Natural killer cell (primary cell): ENCODE measurements around the gene ZBTB5. TPM values are rescaled to one million over a fixed set of nuclear protein-coding genes. Genes with fewer than 3 reads are reported as not detected.

ENCODE experiments used
- ATAC-seq, 3 donors: fragments of 150-1000 bp in 2 of 3; fragments of 200-7000 bp in 1 of 3; cut with Tn5 transposase; 1 replicate in 1 of 3; 2 replicates in 2 of 3; pipeline ENCODE4 v1.10.0; 2021; ENCODE audit warnings: mild to moderate bottlenecking in 2 of 3, moderate library complexity in 2 of 3
- DNase-seq, 2 donors: peaks; one replicate each; pipeline versions ENCODE4 v3.0.0 to v3.0.0-alpha.2; 2013 to 2021; ENCODE audit warnings: mixed read lengths in 1 of 2
- H3K27ac ChIP-seq: one replicate; pipeline ENCODE4 v1.5.1; 2013; ENCODE audit warnings: mild to moderate bottlenecking, low read length
- H3K27me3 ChIP-seq: one replicate; pipeline ENCODE4 v1.6.1; 2013; ENCODE audit warnings: low read length; ENCODE audit not compliant: control insufficient read depth, insufficient read depth
- H3K36me3 ChIP-seq: one replicate; pipeline ENCODE4 v1.6.1; 2013; ENCODE audit warnings: low read length; ENCODE audit not compliant: control insufficient read depth, insufficient read depth
- H3K4me1 ChIP-seq: one replicate; pipeline ENCODE4 v1.6.1; 2013; ENCODE audit warnings: low read length; ENCODE audit not compliant: control insufficient read depth, insufficient read depth
- H3K4me3 ChIP-seq: one replicate; pipeline ENCODE4 v1.5.1; 2013; ENCODE audit warnings: low read length
- H3K9me3 ChIP-seq: one replicate; pipeline ENCODE4 v1.6.1; 2013; ENCODE audit warnings: low read length; ENCODE audit not compliant: control insufficient read depth, insufficient read depth
- H3K27ac Mint-ChIP-seq, 2 donors: one replicate each; pipeline ENCODE4 v1.8.0; 2022; ENCODE audit warnings: mild to moderate bottlenecking in 2 of 2, mixed read lengths in 2 of 2, moderate library complexity in 1 of 2
- H3K27me3 Mint-ChIP-seq, 2 donors: one replicate each; pipeline ENCODE4 v1.8.0; 2022; ENCODE audit warnings: low read depth in 2 of 2, mixed read lengths in 2 of 2
- H3K36me3 Mint-ChIP-seq: one replicate; pipeline ENCODE4 v1.8.0; 2022; ENCODE audit warnings: mixed read lengths
- H3K4me1 Mint-ChIP-seq, 2 donors: one replicate each; pipeline ENCODE4 v1.8.0; 2022; ENCODE audit warnings: mixed read lengths in 2 of 2
- H3K4me3 Mint-ChIP-seq: one replicate; pipeline ENCODE4 v1.8.0; 2022; ENCODE audit warnings: mild to moderate bottlenecking, moderate library complexity, mixed read lengths
- H3K9me3 Mint-ChIP-seq, 2 donors: one replicate each; pipeline ENCODE4 v1.8.0; 2022; ENCODE audit warnings: mixed read lengths in 2 of 2
- WGBS: methylation state at CpG from one replicate; pipeline ENCODE4 v1.1.7; 2013; ENCODE audit warnings: missing lambda C conversion rate; ENCODE audit not compliant: insufficient coverage; 5-methylcytosine and 5-hydroxymethylcytosine counted together
- intact Hi-C: fragments of 100-400 bp; cut with micrococcal nuclease; formaldehyde crosslinking; loops from one replicate; pipeline ENCODE4 v1.14.2; 2022
- total RNA-seq, 4 donors: library from RNA; stranded (reverse); fragments of 120-200 nt in 1 of 4; gene quantifications; one replicate each; pipeline versions ENCODE4 v1.2.3 to v1.2.4, GENCODE V29; 2013 to 2022
- TF ChIP-seq, protein P1 (sequence below): fragments of 200-600 bp; IDR thresholded peaks from one replicate; pipeline ENCODE4 v1.8.0; 2022; ENCODE audit warnings: antibody characterized with exemption

Gene ZBTB5
- total RNA-seq, 3 donors from 2014 or later (not counting 1 experiment from before 2014, with no cell fraction given): 12.6 to 14.2 (median 13.3) TPM

DNA sequence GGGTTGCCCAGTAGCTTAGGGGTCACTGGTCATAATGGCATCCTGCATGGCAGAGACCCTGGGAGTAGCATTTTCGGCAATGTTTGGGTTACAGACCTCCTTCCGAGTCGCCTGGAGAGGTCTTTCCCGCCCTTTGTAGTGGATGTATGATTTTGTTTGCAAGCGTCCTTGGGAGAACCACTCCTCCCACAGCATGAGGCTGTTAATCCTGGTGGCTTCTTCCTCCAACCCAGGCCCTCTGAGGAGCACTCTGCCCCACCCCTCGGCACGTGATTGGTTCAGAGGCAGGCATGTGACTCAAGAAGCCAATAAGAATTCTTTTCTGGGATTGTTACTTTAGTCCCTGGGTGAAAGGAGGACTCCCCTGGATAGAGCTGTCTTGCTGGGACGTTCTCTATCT lies 73.0 kb downstream of the ZBTB5 start:
- Mint-ChIP-seq H3K4me1 (no peaks in the 10 kb centered on the region), H3K36me3 (no peaks in the 10 kb centered on the region), H3K4me3 (no peak overlapping the region), H3K9me3 (no peaks in the 10 kb centered on the region), H3K27me3 (peaks cover 0 to 2% of the 10 kb centered on the region in 2 donors), H3K27ac (no peak overlapping the region)
- Histone ChIP-seq H3K4me1 (peaks cover 3% of the 10 kb centered on the region), H3K27me3 (no peaks in the 10 kb centered on the region), H3K9me3 (no peaks in the 10 kb centered on the region), H3K36me3 (no peaks in the 10 kb centered on the region), H3K4me3 (no peak overlapping the region), H3K27ac (no peak overlapping the region)
- TF ChIP-seq, protein P1, sequence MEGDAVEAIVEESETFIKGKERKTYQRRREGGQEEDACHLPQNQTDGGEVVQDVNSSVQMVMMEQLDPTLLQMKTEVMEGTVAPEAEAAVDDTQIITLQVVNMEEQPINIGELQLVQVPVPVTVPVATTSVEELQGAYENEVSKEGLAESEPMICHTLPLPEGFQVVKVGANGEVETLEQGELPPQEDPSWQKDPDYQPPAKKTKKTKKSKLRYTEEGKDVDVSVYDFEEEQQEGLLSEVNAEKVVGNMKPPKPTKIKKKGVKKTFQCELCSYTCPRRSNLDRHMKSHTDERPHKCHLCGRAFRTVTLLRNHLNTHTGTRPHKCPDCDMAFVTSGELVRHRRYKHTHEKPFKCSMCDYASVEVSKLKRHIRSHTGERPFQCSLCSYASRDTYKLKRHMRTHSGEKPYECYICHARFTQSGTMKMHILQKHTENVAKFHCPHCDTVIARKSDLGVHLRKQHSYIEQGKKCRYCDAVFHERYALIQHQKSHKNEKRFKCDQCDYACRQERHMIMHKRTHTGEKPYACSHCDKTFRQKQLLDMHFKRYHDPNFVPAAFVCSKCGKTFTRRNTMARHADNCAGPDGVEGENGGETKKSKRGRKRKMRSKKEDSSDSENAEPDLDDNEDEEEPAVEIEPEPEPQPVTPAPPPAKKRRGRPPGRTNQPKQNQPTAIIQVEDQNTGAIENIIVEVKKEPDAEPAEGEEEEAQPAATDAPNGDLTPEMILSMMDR: no peak
- no peak for DNase-seq
- intact Hi-C loops: no loop called here
- no peak for ATAC-seq
- 100% methylated on average over 4 of the region's 8 CpGs for WGBS

DNA sequence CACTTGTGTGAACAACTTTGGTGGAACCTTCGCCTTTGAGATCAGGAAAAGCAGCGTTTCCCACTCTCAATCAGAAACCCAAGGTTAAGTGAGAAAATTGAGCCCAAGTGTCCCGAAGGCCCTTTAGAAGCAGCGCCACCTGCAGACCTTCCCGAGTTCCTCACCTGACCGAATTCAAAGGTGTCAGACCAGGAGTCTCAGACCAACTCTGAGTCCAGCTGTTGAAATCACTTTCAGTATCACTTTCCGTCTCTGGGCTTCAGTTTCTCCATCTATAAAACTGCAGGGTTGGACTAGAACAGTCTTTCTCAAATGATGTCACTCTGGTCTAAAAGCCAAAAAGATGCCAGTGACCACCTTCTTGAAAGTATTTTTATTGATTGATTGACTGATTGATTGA lies 74.5 kb downstream of the ZBTB5 start:
- Histone ChIP-seq H3K27ac (no peak overlapping the region), H3K36me3 (no peaks in the 10 kb centered on the region), H3K27me3 (no peaks in the 10 kb centered on the region), H3K4me1 (peaks cover 3% of the 10 kb centered on the region), H3K4me3 (no peak overlapping the region), H3K9me3 (no peaks in the 10 kb centered on the region)
- peaks cover 0 to 2% of the 10 kb centered on the region in 2 donors for H3K27me3 Mint-ChIP-seq
- ATAC-seq: peak; percentile 42 to 66 (median 43)
- DNase-seq: peak in 1 of 2 donors; percentile 59
- WGBS: 38% methylated on average over 7 of the region's 7 CpGs
- H3K4me3 Mint-ChIP-seq: no peak overlapping the region
- TF ChIP-seq, protein P1: no peak
- no peaks in the 10 kb centered on the region for H3K9me3 Mint-ChIP-seq
- intact Hi-C loops: no loop called here
- H3K4me1 Mint-ChIP-seq: no peaks in the 10 kb centered on the region
- H3K36me3 Mint-ChIP-seq: no peaks in the 10 kb centered on the region
- no peak overlapping the region for H3K27ac Mint-ChIP-seq

Other genes with a start within 250 kb of the ZBTB5 start
- gene GRHPR, start 42.8 kb downstream of the ZBTB5 start, total RNA-seq: 10 to 100 TPM; 38.1 to 55.6 (median 41.1) TPM
- 10 to 100 TPM; 17.4 to 23.8 (median 17.8) TPM for gene POLR1E, start 20.5 kb upstream of the ZBTB5 start, total RNA-seq
- 1 to 10 TPM; 1.7 to 2.2 (median 2.1) TPM for gene FBXO10, start 110.9 kb upstream of the ZBTB5 start, total RNA-seq
- gene TOMM5, start 127.1 kb upstream of the ZBTB5 start, total RNA-seq: 10 to 100 TPM; 29.3 to 38.9 (median 36.7) TPM
- gene FRMPD1, start 185.5 kb upstream of the ZBTB5 start, total RNA-seq: not detected